Central memory CD8-positive, alpha-beta T cell (primary cell): ENCODE measurements around the gene ADORA1.

Experiments used
- ATAC-seq: fragments of 150-1000 bp; cut with Tn5 transposase; replicated peaks from 2 replicates; pipeline ENCODE4 v1.10.0; 2022; ENCODE audit warnings: mild to moderate bottlenecking, moderate FRiP score, moderate number of reproducible peaks; ENCODE audit not compliant: poor library complexity, severe bottlenecking; ENCODE audit errors: extremely low read depth
- DNase-seq, 2 donors: peaks; one replicate each; pipeline ENCODE4 v3.0.0; 2021; ENCODE audit warnings: low spot score in 2 of 2
- H3K27ac Mint-ChIP-seq: one replicate; pipeline ENCODE4 v1.8.0; 2022; ENCODE audit warnings: low read depth, mild to moderate bottlenecking, moderate library complexity, mixed read lengths
- H3K27me3 Mint-ChIP-seq: one replicate; pipeline ENCODE4 v1.8.0; 2022; ENCODE audit warnings: mixed read lengths
- H3K36me3 Mint-ChIP-seq: one replicate; pipeline ENCODE4 v1.8.0; 2022; ENCODE audit warnings: mild to moderate bottlenecking, moderate library complexity, mixed read lengths; ENCODE audit not compliant: insufficient read depth
- H3K4me1 Mint-ChIP-seq: one replicate; pipeline ENCODE4 v1.8.0; 2022; ENCODE audit warnings: mixed read lengths
- H3K4me3 Mint-ChIP-seq: one replicate; pipeline ENCODE4 v1.8.0; 2022; ENCODE audit warnings: mild to moderate bottlenecking, moderate library complexity, mixed read lengths
- H3K9me3 Mint-ChIP-seq: one replicate; pipeline ENCODE4 v1.8.0; 2022; ENCODE audit warnings: mixed read lengths

The ADORA1 gene

GRCh38 chr1:203142684-203143408, 15.3 kb downstream of the ADORA1 start:
- Mint-ChIP-seq H3K27ac (no peak overlapping the region), H3K4me1 (no peaks in the 10 kb centered on the region), H3K27me3 (peaks cover 21% of the 10 kb centered on the region), H3K36me3 (no peaks in the 10 kb centered on the region), H3K9me3 (no peaks in the 10 kb centered on the region), H3K4me3 (no peak overlapping the region)
- DNase-seq (no peak), ATAC-seq (no peak)

GRCh38 chr1:203143641-203144040, 16.1 kb downstream of the ADORA1 start:
- Mint-ChIP-seq H3K4me1 (no peaks in the 10 kb centered on the region), H3K4me3 (no peak overlapping the region), H3K9me3 (no peaks in the 10 kb centered on the region), H3K27ac (no peak overlapping the region), H3K36me3 (no peaks in the 10 kb centered on the region), H3K27me3 (peaks cover 21% of the 10 kb centered on the region)
- no peak for ATAC-seq
- no peak for DNase-seq

- DNase-seq (no peak), ATAC-seq (no peak)
- Mint-ChIP-seq H3K4me1 (no peaks in the 10 kb centered on the region), H3K27ac (no peak overlapping the region), H3K9me3 (no peaks in the 10 kb centered on the region), H3K36me3 (no peaks in the 10 kb centered on the region), H3K27me3 (peaks cover 28% of the 10 kb centered on the region), H3K4me3 (no peak overlapping the region)
Observed at GRCh38 chr1:203144661-203145060, 17.1 kb downstream of the ADORA1 start.

DNA sequence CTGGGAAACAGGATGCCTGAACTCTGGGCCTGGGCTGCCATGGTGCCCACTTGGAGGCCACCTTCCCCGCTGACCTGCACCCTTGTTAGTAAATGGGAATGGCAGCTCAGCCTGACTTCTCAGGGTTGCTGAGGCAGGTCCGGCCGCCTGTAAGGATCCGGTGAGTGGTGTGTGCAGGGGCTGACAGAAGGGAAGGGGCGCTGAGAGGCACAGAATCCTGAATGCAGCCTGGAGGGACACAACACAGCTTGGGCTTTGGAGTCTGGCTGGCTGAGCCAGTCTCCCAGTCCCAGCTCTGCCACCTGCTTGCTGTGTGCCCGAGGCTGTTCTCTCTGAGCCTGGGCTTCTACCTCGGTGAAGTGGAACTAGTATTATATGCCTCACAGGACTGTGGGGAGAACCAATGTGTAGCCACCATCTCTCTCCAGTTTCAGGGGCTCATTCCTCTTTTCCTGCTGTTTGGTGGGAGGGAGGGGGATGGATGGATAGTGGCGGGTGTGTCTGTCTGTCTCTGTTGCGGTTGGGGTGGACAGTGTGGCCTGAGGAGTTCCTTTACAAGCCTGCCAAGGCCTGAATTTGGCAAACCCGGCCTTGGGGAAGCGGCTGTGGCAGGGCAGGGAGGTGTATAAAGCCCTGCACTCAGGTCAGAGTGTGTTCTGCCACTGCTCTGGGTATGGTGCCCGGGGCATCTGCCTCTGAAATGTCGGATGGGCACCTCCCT, 18.0 kb downstream of the ADORA1 start:
- DNase-seq (no peak), ATAC-seq (no peak)
- peaks cover 36% of the 10 kb centered on the region for H3K27me3 Mint-ChIP-seq
- no peaks in the 10 kb centered on the region for H3K36me3 Mint-ChIP-seq
- H3K27ac Mint-ChIP-seq: no peak overlapping the region
- no peaks in the 10 kb centered on the region for H3K9me3 Mint-ChIP-seq
- no peak overlapping the region for H3K4me3 Mint-ChIP-seq
- H3K4me1 Mint-ChIP-seq: no peaks in the 10 kb centered on the region

- ATAC-seq: no peak
- peaks cover 41% of the 10 kb centered on the region for H3K27me3 Mint-ChIP-seq
Observed at GRCh38 chr1:203146042-203146369, 18.5 kb downstream of the ADORA1 start.

GRCh38 chr1:203146537-203146936, 19.0 kb downstream of the ADORA1 start:
- Mint-ChIP-seq H3K27ac (no peak overlapping the region), H3K9me3 (no peaks in the 10 kb centered on the region), H3K4me3 (no peak overlapping the region), H3K36me3 (no peaks in the 10 kb centered on the region), H3K4me1 (no peaks in the 10 kb centered on the region), H3K27me3 (peaks cover 47% of the 10 kb centered on the region)
- no peak for ATAC-seq
- DNase-seq: no peak

More at GRCh38 chr1:203146042-203146369, 18.5 kb downstream of the ADORA1 start:
- Mint-ChIP-seq H3K4me1 (no peaks in the 10 kb centered on the region), H3K4me3 (no peak overlapping the region), H3K9me3 (no peaks in the 10 kb centered on the region), H3K36me3 (no peaks in the 10 kb centered on the region), H3K27ac (no peak overlapping the region)
- DNase-seq: no peak

GRCh38 chr1:203147376-203147775, 19.9 kb downstream of the ADORA1 start:
- Mint-ChIP-seq H3K9me3 (no peaks in the 10 kb centered on the region), H3K4me1 (no peaks in the 10 kb centered on the region), H3K36me3 (no peaks in the 10 kb centered on the region), H3K27ac (no peak overlapping the region), H3K27me3 (peaks cover 48% of the 10 kb centered on the region), H3K4me3 (no peak overlapping the region)
- DNase-seq (no peak), ATAC-seq (no peak)

- no peak for DNase-seq
- no peak for ATAC-seq
- H3K9me3 Mint-ChIP-seq: no peaks in the 10 kb centered on the region
- H3K4me1 Mint-ChIP-seq: no peaks in the 10 kb centered on the region
- H3K27ac Mint-ChIP-seq: no peak overlapping the region
- no peaks in the 10 kb centered on the region for H3K36me3 Mint-ChIP-seq
- H3K4me3 Mint-ChIP-seq: no peak overlapping the region
- H3K27me3 Mint-ChIP-seq: peaks cover 52% of the 10 kb centered on the region
Observed at GRCh38 chr1:203148127-203148526, 20.6 kb downstream of the ADORA1 start.

DNA sequence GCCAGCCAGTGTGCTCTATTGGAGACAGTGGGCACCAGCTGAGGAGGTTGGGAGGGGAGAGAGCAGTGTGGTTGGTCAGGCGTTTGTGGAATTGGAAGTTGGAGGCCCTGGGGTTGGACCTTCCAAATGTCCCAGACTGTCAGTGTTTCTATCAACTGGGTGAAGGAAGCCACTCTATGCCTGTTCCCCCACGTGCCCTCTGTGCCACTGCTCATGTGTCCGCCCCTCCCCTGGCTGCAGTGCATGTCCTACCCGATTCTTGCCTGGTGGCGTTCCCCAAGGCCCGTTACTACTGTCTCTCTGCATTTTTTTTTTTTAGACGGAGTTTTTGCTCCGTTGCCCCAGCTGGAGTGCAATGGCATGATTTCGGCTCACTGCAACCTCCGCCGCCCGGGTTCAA, 21.1 kb downstream of the ADORA1 start:
- DNase-seq (no peak), ATAC-seq (no peak)
- Mint-ChIP-seq H3K27ac (no peak overlapping the region), H3K36me3 (no peaks in the 10 kb centered on the region), H3K4me1 (no peaks in the 10 kb centered on the region), H3K9me3 (no peaks in the 10 kb centered on the region), H3K4me3 (no peak overlapping the region), H3K27me3 (peaks cover 55% of the 10 kb centered on the region)

- no peaks in the 10 kb centered on the region for H3K4me1 Mint-ChIP-seq
- DNase-seq (no peak), ATAC-seq (no peak)
- H3K36me3 Mint-ChIP-seq: no peaks in the 10 kb centered on the region
- peaks cover 55% of the 10 kb centered on the region for H3K27me3 Mint-ChIP-seq
- peak overlapping the region; percentile 52 for H3K27ac Mint-ChIP-seq
- no peak overlapping the region for H3K4me3 Mint-ChIP-seq
- no peaks in the 10 kb centered on the region for H3K9me3 Mint-ChIP-seq
Observed at GRCh38 chr1:203149188-203149840, 21.8 kb downstream of the ADORA1 start.

- H3K27me3 Mint-ChIP-seq: peaks cover 63% of the 10 kb centered on the region
- no peak overlapping the region for H3K4me3 Mint-ChIP-seq
- H3K9me3 Mint-ChIP-seq: no peaks in the 10 kb centered on the region
- no peak overlapping the region for H3K27ac Mint-ChIP-seq
- H3K4me1 Mint-ChIP-seq: no peaks in the 10 kb centered on the region
- no peak for ATAC-seq
- DNase-seq: no peak
- no peaks in the 10 kb centered on the region for H3K36me3 Mint-ChIP-seq
Observed at GRCh38 chr1:203150511-203151297, 23.2 kb downstream of the ADORA1 start.

DNA sequence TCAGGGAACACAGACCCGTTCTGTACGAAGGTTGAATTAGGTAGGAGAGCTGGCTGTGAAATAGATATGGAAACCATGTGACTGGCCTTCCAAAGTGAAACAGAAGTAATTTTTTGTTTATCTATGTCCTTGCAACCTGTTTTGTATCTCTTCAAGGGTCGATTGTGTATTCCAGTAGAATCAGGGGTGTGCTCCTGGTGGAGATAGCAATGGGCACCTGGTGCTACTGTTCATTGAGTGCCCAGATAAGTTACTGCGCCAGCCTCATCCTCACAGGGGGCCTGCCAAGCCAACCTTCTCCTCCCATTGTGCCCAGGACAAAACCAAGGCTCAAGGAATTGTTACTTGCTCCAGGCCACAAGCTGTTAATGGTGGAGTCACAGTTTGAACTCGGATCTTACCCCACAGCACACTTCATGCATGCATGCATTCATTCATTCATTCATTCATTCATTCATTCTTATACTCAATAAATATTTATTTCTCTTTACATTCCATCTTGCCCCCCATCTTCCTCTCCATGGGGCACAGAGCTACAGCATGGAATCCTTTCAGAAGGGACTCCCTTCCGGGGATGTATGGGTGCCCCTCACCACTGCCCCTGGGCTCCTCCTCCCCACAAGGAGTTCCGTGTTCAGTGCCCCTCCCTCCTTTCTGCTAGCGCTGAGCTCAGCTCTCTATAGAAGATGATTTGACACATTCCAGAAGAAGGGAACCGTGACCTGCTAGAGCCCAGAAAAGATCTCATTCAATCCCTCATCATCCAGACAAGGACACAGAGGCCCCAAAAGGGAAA, 24.0 kb downstream of the ADORA1 start:
- ATAC-seq (no peak), DNase-seq (no peak)
- no peaks in the 10 kb centered on the region for H3K36me3 Mint-ChIP-seq
- no peak overlapping the region for H3K27ac Mint-ChIP-seq
- peaks cover 66% of the 10 kb centered on the region for H3K27me3 Mint-ChIP-seq
- H3K9me3 Mint-ChIP-seq: no peaks in the 10 kb centered on the region
- no peaks in the 10 kb centered on the region for H3K4me1 Mint-ChIP-seq
- H3K4me3 Mint-ChIP-seq: no peak overlapping the region
